Lower lobe of right lung (tissue), 2 donors: Measurements from ENCODE around the gene HSBP1. TPM values are rescaled to one million over a fixed set of nuclear protein-coding genes. Genes with fewer than 3 reads are reported as not detected.

ENCODE experiments used
- ATAC-seq, 2 donors: fragments of 200-7000 bp; cut with Tn5 transposase; one replicate each; pipeline ENCODE4 v1.9.1; 2020 to 2022; ENCODE audit warnings: mild to moderate bottlenecking in 2 of 2, moderate library complexity in 2 of 2
- DNase-seq: peaks from one replicate; pipeline ENCODE4 v3.0.0-alpha.2; 2020
- H3K27ac ChIP-seq: fragments of 200-600 bp; one replicate; pipeline ENCODE4 v1.8.0; 2022
- H3K27me3 ChIP-seq: fragments of 200-600 bp; one replicate; pipeline ENCODE4 v1.8.0; 2022; ENCODE audit warnings: low read depth
- H3K36me3 ChIP-seq: fragments of 200-600 bp; one replicate; pipeline ENCODE4 v1.8.0; 2022; ENCODE audit warnings: mild to moderate bottlenecking
- H3K4me1 ChIP-seq: fragments of 200-600 bp; one replicate; pipeline ENCODE4 v1.8.0; 2022
- H3K4me3 ChIP-seq: fragments of 200-600 bp; one replicate; pipeline ENCODE4 v1.8.0; 2022; ENCODE audit warnings: mild to moderate bottlenecking
- H3K9me3 ChIP-seq: fragments of 200-600 bp; one replicate; pipeline ENCODE4 v1.8.0; 2022
- CTCF ChIP-seq: fragments of 200-600 bp; IDR thresholded peaks from one replicate; pipeline ENCODE4 v1.8.0; 2022; ENCODE audit warnings: antibody characterized with exemption, mild to moderate bottlenecking
- intact Hi-C: fragments of 100-400 bp; cut with DNase I; formaldehyde crosslinking; loops from one replicate; pipeline ENCODE4 v1.11.0; 2022
- total RNA-seq: library from RNA; stranded (reverse); fragmentation: NEBNext Ultra II Directional; extraction: Animal tissue kit (Norgen Biotek cat#: 25700); gene quantifications from one replicate; pipeline ENCODE4 v1.2.1, GENCODE V29; 2021
- donor health status: DM: no; HTN: yes; CAD: no; lungs with severe emphysema.

HSBP1 gene
- total RNA-seq, 1 donor from 2014 or later = 105 TPM

- H3K27ac ChIP-seq = no peak overlapping the region
- no peaks in the 10 kb centered on the region for H3K36me3 ChIP-seq
- ATAC-seq = no peak
- no peaks in the 10 kb centered on the region for H3K4me1 ChIP-seq
- no peak for DNase-seq
- no peak for TF ChIP-seq CTCF
- no peaks in the 10 kb centered on the region for H3K27me3 ChIP-seq
- intact Hi-C loops = no loop called here
- H3K9me3 ChIP-seq = no peaks in the 10 kb centered on the region
- H3K4me3 ChIP-seq = no peak overlapping the region
Observed at GRCh38 chr16:83794860-83795554, 12.8 kb upstream of the HSBP1 start.

- Histone ChIP-seq H3K36me3 (no peaks in the 10 kb centered on the region), H3K27ac (no peak overlapping the region), H3K27me3 (no peaks in the 10 kb centered on the region), H3K9me3 (no peaks in the 10 kb centered on the region), H3K4me3 (no peak overlapping the region), H3K4me1 (peaks cover 4% of the 10 kb centered on the region)
- no peak for ATAC-seq
- intact Hi-C loops = no loop called here
- no peak for TF ChIP-seq CTCF
- DNase-seq = no peak
Observed at GRCh38 chr16:83797013-83797412, 10.8 kb upstream of the HSBP1 start.

- Histone ChIP-seq H3K9me3 (no peaks in the 10 kb centered on the region), H3K4me3 (no peak overlapping the region), H3K27ac (no peak overlapping the region), H3K27me3 (no peaks in the 10 kb centered on the region), H3K4me1 (peaks cover 12% of the 10 kb centered on the region), H3K36me3 (no peaks in the 10 kb centered on the region)
- no peak for TF ChIP-seq CTCF
- no peak for ATAC-seq
- no peak for DNase-seq
- intact Hi-C loops = no loop called here
Observed at GRCh38 chr16:83799336-83799735, 8.4 kb upstream of the HSBP1 start.

GRCh38 chr16:83802135-83802534, 5.6 kb upstream of the HSBP1 start:
- Histone ChIP-seq H3K9me3 (no peaks in the 10 kb centered on the region), H3K4me1 (peaks cover 16% of the 10 kb centered on the region), H3K4me3 (peak overlapping the region; percentile 37), H3K36me3 (no peaks in the 10 kb centered on the region), H3K27me3 (no peaks in the 10 kb centered on the region), H3K27ac (peak overlapping the region; percentile 9)
- intact Hi-C loops = no loop called here
- no peak for TF ChIP-seq CTCF
- ATAC-seq (peak; percentile 56 to 66), DNase-seq (no peak)

- intact Hi-C loops = no loop called here
- Histone ChIP-seq H3K27me3 (no peaks in the 10 kb centered on the region), H3K4me1 (peaks cover 20% of the 10 kb centered on the region), H3K4me3 (peak overlapping the region; percentile 37), H3K9me3 (no peaks in the 10 kb centered on the region), H3K27ac (peak overlapping the region; percentile 9), H3K36me3 (no peaks in the 10 kb centered on the region)
- TF ChIP-seq CTCF = no peak
- DNase-seq (no peak), ATAC-seq (no peak)
Observed at GRCh38 chr16:83802554-83803205, 5.1 kb upstream of the HSBP1 start.
